IMR-90 (cell line): ENCODE data around the gene SLC45A2. TPM values are rescaled to one million over a fixed set of nuclear protein-coding genes. Genes with fewer than 3 reads are reported as not detected.
"Not testable (repeated sequence)": the region's sequence is repeated elsewhere in the genome, so short reads cannot be mapped to it uniquely, and the experiment has no call there.

Experiments
- ATAC-seq: fragments of 200-7000 bp; cut with Tn5 transposase; 2 replicates; pipeline ENCODE4 v1.9.1; 2020; ENCODE audit warnings: low read depth, mild to moderate bottlenecking, moderate library complexity
- BruUV-seq: library from RNA; stranded (reverse); fragments of 400-500 nt; replicated peaks from 2 replicates; lab custom pipeline; 2021; lab: Mats Ljungman, UMichigan
- CTCF ChIA-PET: fragments of 300-600 bp; formaldehyde crosslinking; extraction: SDS; loops from one replicate; lab custom pipeline; 2021; ENCODE audit warnings: antibody characterized with exemption; lab: Yijun Ruan, JAX
- POLR2A ChIA-PET: fragments of 300-600 bp; sonication (Branson Sonifier 250); formaldehyde crosslinking; loops from one replicate; lab custom pipeline; 2022; ENCODE audit warnings: antibody characterized with exemption; ENCODE audit not compliant: unreplicated experiment; lab: Charles Lee
- DNase-seq: peaks from one replicate; pipeline ENCODE4 v3.0.0; 2013
- H2AFZ ChIP-seq: replicated peaks from 2 replicates; pipeline ENCODE3; 2013; ENCODE audit warnings: low read length, mild to moderate bottlenecking; ENCODE audit not compliant: poor library complexity
- H2AK5ac ChIP-seq: 2 replicates; pipeline ENCODE4 v1.6.1; 2013; ENCODE audit warnings: low read depth, low read length, inconsistent platforms
- H2AK9ac ChIP-seq: replicated peaks from 2 replicates; pipeline ENCODE3; 2013; ENCODE audit warnings: mild to moderate bottlenecking, low read depth, low read length, moderate library complexity; ENCODE audit not compliant: poor library complexity
- H2BK120ac ChIP-seq: 2 replicates; pipeline ENCODE4 v1.6.1; 2013; ENCODE audit warnings: low read depth, low read length, inconsistent platforms
- H2BK15ac ChIP-seq: 3 replicates; pipeline ENCODE4 v1.6.1; 2013; ENCODE audit warnings: low read depth, low read length, inconsistent platforms
- H2BK20ac ChIP-seq: 2 replicates; pipeline ENCODE4 v1.6.1; 2013; ENCODE audit warnings: low read depth, mild to moderate bottlenecking, inconsistent platforms, low read length, moderate library complexity
- H2BK5ac ChIP-seq: 2 replicates; pipeline ENCODE4 v1.6.1; 2013; ENCODE audit warnings: mild to moderate bottlenecking, low read depth, low read length, inconsistent platforms; ENCODE audit not compliant: poor library complexity, severe bottlenecking
- H3K14ac ChIP-seq: replicated peaks from 2 replicates; pipeline ENCODE4 v1.6.1; 2013; ENCODE audit warnings: low read depth, low read length, inconsistent platforms
- H3K18ac ChIP-seq: 2 replicates; pipeline ENCODE4 v1.6.1; 2013; ENCODE audit warnings: low read depth, low read length, control low read depth
- H3K23ac ChIP-seq: 2 replicates; pipeline ENCODE4 v1.6.1; 2013; ENCODE audit warnings: low read depth, low read length, inconsistent platforms
- H3K27ac ChIP-seq: 2 replicates; pipeline ENCODE4 v1.5.1; 2013; ENCODE audit warnings: mild to moderate bottlenecking, control low read depth, low read length; ENCODE audit not compliant: insufficient read depth
- H3K27me3 ChIP-seq: 2 replicates; pipeline ENCODE4 v1.6.1; 2013; ENCODE audit warnings: low read length; ENCODE audit not compliant: control insufficient read depth, insufficient read depth
- H3K36me3 ChIP-seq: 2 replicates; pipeline ENCODE4 v1.6.1; 2013; ENCODE audit warnings: low read length, mixed read lengths; ENCODE audit not compliant: control insufficient read depth, insufficient read depth
- H3K4ac ChIP-seq: 2 replicates; pipeline ENCODE4 v1.6.1; 2013; ENCODE audit warnings: low read depth, low read length, inconsistent platforms
- H3K4me1 ChIP-seq: 2 replicates; pipeline ENCODE4 v1.6.1; 2013; ENCODE audit warnings: low read length, mixed read lengths; ENCODE audit not compliant: control insufficient read depth, insufficient read depth
- H3K4me2 ChIP-seq: 2 replicates; pipeline ENCODE4 v1.6.1; 2013; ENCODE audit warnings: low read depth, mild to moderate bottlenecking, control low read depth, low read length, moderate library complexity
- H3K4me3 ChIP-seq: 2 replicates; pipeline ENCODE4 v1.5.1; 2013; ENCODE audit warnings: low read depth, mild to moderate bottlenecking, control low read depth, low read length, moderate library complexity; ENCODE audit not compliant: insufficient read depth
- H3K56ac ChIP-seq: 2 replicates; pipeline ENCODE4 v1.6.1; 2013; ENCODE audit warnings: low read length, inconsistent platforms; ENCODE audit not compliant: insufficient read depth; ENCODE audit errors: extremely low read depth
- H3K79me1 ChIP-seq, 2 experiments: 2 replicates each; pipeline ENCODE4 v1.6.1; 2013; ENCODE audit warnings: low read length in 2 of 2, inconsistent platforms in 1 of 2, low read depth in 1 of 2
- H3K9ac ChIP-seq: 2 replicates; pipeline ENCODE4 v1.6.1; 2013; ENCODE audit warnings: low read depth, low read length, control low read depth
- H3K9me1 ChIP-seq: 2 replicates; pipeline ENCODE4 v1.6.1; 2013; ENCODE audit warnings: low read length, inconsistent platforms; ENCODE audit not compliant: insufficient read depth
- H3K9me3 ChIP-seq: 2 replicates; pipeline ENCODE4 v1.6.1; 2013; ENCODE audit warnings: low read length; ENCODE audit not compliant: control insufficient read depth, insufficient read depth
- H4K20me1 ChIP-seq: 2 replicates; pipeline ENCODE4 v1.6.1; 2013; ENCODE audit warnings: low read length, inconsistent platforms; ENCODE audit not compliant: insufficient read depth
- H4K5ac ChIP-seq: 2 replicates; pipeline ENCODE4 v1.6.1; 2013; ENCODE audit warnings: mild to moderate bottlenecking, low read depth, low read length, control low read depth
- H4K8ac ChIP-seq, 2 experiments: 2 replicates each; pipeline ENCODE4 v1.6.1; 2013; ENCODE audit warnings: low read depth in 2 of 2, low read length in 2 of 2, control low read depth in 1 of 2, inconsistent platforms in 1 of 2
- H4K91ac ChIP-seq: 2 replicates; pipeline ENCODE4 v1.6.1; 2013; ENCODE audit warnings: low read depth, low read length, inconsistent platforms; ENCODE audit not compliant: insufficient read depth
- WGBS, 2 experiments: methylation state at CpG; one replicate each; pipeline versions ENCODE4 v1.1.5 to v1.1.7; 2013; ENCODE audit warnings: missing lambda C conversion rate in 2 of 2; ENCODE audit not compliant: insufficient read length in 1 of 2; ENCODE audit errors: extremely low coverage in 2 of 2; 5-methylcytosine and 5-hydroxymethylcytosine counted together
- dilution Hi-C: fragments of 300-500 bp; cut with HindIII; formaldehyde crosslinking; loops from one replicate; pipeline ENCODE4 v1.14.3; 2018; ENCODE audit warnings: low sequenced_read_pairs; ENCODE audit not compliant: unreplicated experiment
- in situ Hi-C: fragments of 300-500 bp; cut with MboI; formaldehyde crosslinking; loops from 3 replicates; pipeline ENCODE4 v1.14.3; 2019; ENCODE audit warnings: low sequenced_read_pairs, inconsistent platforms, mixed read lengths
- intact Hi-C: fragments of 100-400 bp; cut with micrococcal nuclease; formaldehyde crosslinking; loops from 2 replicates; pipeline ENCODE4 v1.10.0; 2022
- polyA plus RNA-seq, 3 experiments: library from polyadenylated mRNA; depleted of rRNA; stranded (reverse); fragments of >200 nt; gene quantifications; 2 replicates each; pipeline ENCODE4 v1.2.3, GENCODE V29; 2012; ENCODE audit warnings: low replicate concordance in 1 of 3
- total RNA-seq: library from RNA; depleted of rRNA; stranded (reverse); fragments of >200 nt; gene quantifications from 2 replicates; pipeline ENCODE4 v1.2.3, GENCODE V29; 2012

The SLC45A2 gene
- total and polyA plus RNA-seq, 2 of the 4 experiments (the other 2 are of a cell fraction), result 0.07 TPM; not detected in 1

DNA sequence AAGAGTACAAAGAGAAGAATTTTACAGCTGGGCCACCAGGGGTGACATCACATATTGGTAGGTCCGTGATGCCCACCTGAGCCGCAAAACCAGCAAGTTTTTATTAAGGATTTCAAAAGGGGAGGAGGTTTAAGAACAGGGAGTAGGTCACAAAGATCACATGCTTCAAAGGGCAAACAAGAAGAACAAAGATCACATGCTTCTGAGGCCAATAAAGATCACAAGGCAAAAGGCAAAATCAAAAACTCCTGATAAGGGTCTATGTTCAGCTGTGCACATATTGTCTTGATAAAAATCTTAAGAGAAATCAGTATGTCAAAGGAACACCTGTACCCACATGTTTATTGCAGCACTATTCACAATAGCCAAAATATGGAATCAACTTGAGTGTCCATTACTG, 25.7 kb upstream of the SLC45A2 start:
- H3K9me1 ChIP-seq, H2AK9ac ChIP-seq, POLR2A ChIA-PET, H3K27ac ChIP-seq, H3K27me3 ChIP-seq, H3K9ac ChIP-seq, H2BK20ac ChIP-seq, intact Hi-C loops, H2BK15ac ChIP-seq, H4K91ac ChIP-seq, H4K5ac ChIP-seq, H2AK5ac ChIP-seq, H3K4me2 ChIP-seq, H3K4me3 ChIP-seq, H3K23ac ChIP-seq, H4K8ac ChIP-seq, ATAC-seq, H4K20me1 ChIP-seq, BruUV-seq, H3K4ac ChIP-seq, H2BK120ac ChIP-seq, H2BK5ac ChIP-seq, H2AFZ ChIP-seq, DNase-seq, H3K56ac ChIP-seq, H3K14ac ChIP-seq, H3K9me3 ChIP-seq, H3K4me1 ChIP-seq, H3K18ac ChIP-seq, CTCF ChIA-PET, dilution Hi-C loops, in situ Hi-C loops, H3K36me3 ChIP-seq: not testable (repeated sequence)
- peaks cover 12 to 16% of the 10 kb centered on the region in 2 experiments; a peak in 3 of 4 replicates for H3K79me1 ChIP-seq
- no CpG with 5 or more reads among the region's 2 CpGs for WGBS, 2 experiments
